Heart right ventricle (tissue), 16 donors: ENCODE results near the gene PRKCI. TPM values are rescaled to one million over a fixed set of nuclear protein-coding genes. Genes with fewer than 3 reads are reported as not detected.
A peak's percentile ranks its signal among the peaks of the same experiment; 100 is the strongest.

Source experiments
- ATAC-seq, 8 donors: fragments of 200-7000 bp; cut with Tn5 transposase; one replicate each; pipeline ENCODE4 v1.9.1; 2020; ENCODE audit warnings: mild to moderate bottlenecking in 8 of 8, moderate library complexity in 8 of 8, moderate number of reproducible peaks in 1 of 8
- DNase-seq, 2 donors: peaks; one replicate each; pipeline ENCODE4 v3.0.0-alpha.2; 2020
- H3K27ac ChIP-seq, 10 donors: fragments of 200-600 bp; sonication (generic) in 2 of 10; one replicate each; pipeline versions ENCODE4 v1.5.0 to v1.8.0; 2020 to 2022; ENCODE audit warnings: mild to moderate bottlenecking in 3 of 10
- H3K27me3 ChIP-seq, 7 donors: fragments of 200-600 bp; one replicate each; pipeline ENCODE4 v1.8.0; 2021 to 2022; ENCODE audit warnings: mild to moderate bottlenecking in 2 of 7
- H3K36me3 ChIP-seq, 9 donors: fragments of 200-600 bp; sonication (generic) in 1 of 9; one replicate each; pipeline versions ENCODE4 v1.5.0 to v1.8.0; 2020 to 2022; ENCODE audit warnings: mild to moderate bottlenecking in 2 of 9
- H3K4me1 ChIP-seq, 9 donors: fragments of 200-600 bp; sonication (generic) in 1 of 9; one replicate each; pipeline versions ENCODE4 v1.5.0 to v1.8.0; 2020 to 2022; ENCODE audit warnings: mild to moderate bottlenecking in 4 of 9
- H3K4me3 ChIP-seq, 10 donors: fragments of 200-600 bp; sonication (generic) in 2 of 10; one replicate each; pipeline versions ENCODE4 v1.5.0 to v1.8.0; 2020 to 2022; ENCODE audit warnings: mild to moderate bottlenecking in 7 of 10, moderate library complexity in 2 of 10
- H3K9me3 ChIP-seq, 11 donors: fragments of 200-600 bp in 10 of 11; sonication (generic) in 2 of 11; one replicate each; pipeline versions ENCODE4 v1.5.0 to v1.8.0; 2013 to 2022; ENCODE audit warnings: mild to moderate bottlenecking in 2 of 11, control low read depth in 1 of 11, moderate library complexity in 1 of 11
- CTCF ChIP-seq, 9 donors: fragments of 200-600 bp; sonication (generic) in 2 of 9; IDR thresholded peaks; one replicate each; pipeline versions ENCODE4 v1.5.0 to v1.8.0; 2021 to 2022; ENCODE audit warnings: antibody characterized with exemption in 9 of 9, mild to moderate bottlenecking in 5 of 9, moderate library complexity in 1 of 9
- WGBS, 2 donors: extraction: QIAGEN DNeasy Blood & Tissue Kit; methylation state at CpG; one replicate each; pipeline ENCODE4 v1.1.7; 2013; ENCODE audit warnings: inconsistent platforms in 1 of 2; 5-methylcytosine and 5-hydroxymethylcytosine counted together
- intact Hi-C, 10 donors: fragments of 100-400 bp; cut with DNase I; formaldehyde crosslinking; loops; one replicate each; pipeline versions ENCODE4 v1.11.1 to v1.14.2; 2022
- polyA plus RNA-seq, 2 donors: library from polyadenylated mRNA; stranded (reverse); fragments of 200-250 nt; gene quantifications; one replicate each; pipeline ENCODE4 v1.2.3, GENCODE V29; 2013
- total RNA-seq, 10 donors: library from RNA; stranded (reverse); fragmentation: NEBNext Ultra II Directional in 3 of 10; extraction: Animal tissue kit (Norgen Biotek cat#: 25700) in 3 of 10; gene quantifications; one replicate each; pipeline versions ENCODE4 v1.2.1 to v1.2.4, GENCODE V29; 2021 to 2023
- donor health status: Arrhythmogenic right ventricular cardiomyopathy.
- donor health status: ischemic (EF 13 %, LVEDD 7.1; RV severe dilation, severe dysfunction).
- donor health status: healthy with polysubstance abuse.
- donor health status: DM: no; HTN: yes; CAD: no.
- donor health status: DM: no; HTN: no; CAD: no.
- donor health status: ischemic (EF 25% LVEDD 6.9; RV normal size, moderate dysfunction).
- donor health status: ischemic (EF 25% LVEDD 5.7; RV mildly dilated, moderate dysfunction).
- donor health status: healthy.
- donor health status: DM: yes; HTN: yes; CAD: no.
- donor health status: Ischemic cardiomyopathy.
- donor health status: ischemic (EF 35%, LVEDD 5.7; RV mildly dilated, moderate dysfunction).
- donor health status: nonischemic (EF 11% LVEDD 7.7; RV severe dilation, severe dysfunction).
- donor health status: DM: yes; HTN: yes; CAD: no.
- donor health status: PGD.
- donor health status: ischemic (EF 29% LVEDD 5.4; RV normal size, mild dysfunction).
- donor health status: nonischemic (EF 23%, LVEDD 6.1; RV moderate dilation, normal function).

PRKCI gene
- total and polyA plus RNA-seq, 12 donors: 6.5 to 21.0 (median 13.1) TPM

- no peak overlapping the region for H3K4me3 ChIP-seq
- TF ChIP-seq CTCF (IDR thresholded peaks at IDR 0.05): no peak
- WGBS, 2 donors: 85% methylated on average over 6 of the region's 6 CpGs
Measured at GRCh38 chr3:170233530-170233929, 11.3 kb downstream of the PRKCI start.

DNA sequence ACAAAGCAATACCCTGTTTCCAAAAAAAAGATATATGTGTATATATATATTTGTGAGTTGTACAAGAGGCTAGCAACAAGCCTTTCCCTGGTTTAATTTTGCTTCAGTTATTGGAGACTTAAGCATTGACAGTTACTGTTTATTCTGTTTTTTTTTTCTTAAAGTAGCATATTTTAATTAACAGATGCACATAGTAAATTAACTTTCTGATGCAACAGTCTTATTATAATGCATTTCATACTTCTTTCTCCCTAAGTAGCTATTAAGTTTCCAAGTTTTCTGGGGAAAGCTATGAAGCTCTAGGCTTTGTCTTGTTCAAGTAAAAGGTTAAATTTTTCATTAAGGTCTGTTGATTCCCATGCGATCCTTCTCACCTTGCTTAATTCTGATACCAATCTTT lies 17.9 kb downstream of the PRKCI start:
- ATAC-seq (no peak), DNase-seq (no peak)
- Histone ChIP-seq H3K27ac (no peak overlapping the region), H3K36me3 (peaks cover 0 to 65% (median 15%) of the 10 kb centered on the region in 9 donors), H3K4me1 (no peaks in the 10 kb centered on the region), H3K27me3 (no peaks in the 10 kb centered on the region), H3K9me3 (no peaks in the 10 kb centered on the region), H3K4me3 (no peak overlapping the region)
- no peak for TF ChIP-seq CTCF (IDR thresholded peaks at IDR 0.05)
- WGBS, 2 donors: 93 to 98% methylated on average over 1 of the region's 1 CpG
- intact Hi-C loops: no loop called here

More at GRCh38 chr3:170233530-170233929, 11.3 kb downstream of the PRKCI start:
- Histone ChIP-seq H3K27me3 (no peaks in the 10 kb centered on the region), H3K4me1 (peaks cover 0 to 5% (median 0%) of the 10 kb centered on the region in 9 donors), H3K27ac (no peak overlapping the region), H3K9me3 (no peaks in the 10 kb centered on the region), H3K36me3 (peaks cover 0 to 32% (median 15%) of the 10 kb centered on the region in 9 donors)
- intact Hi-C loops: no loop called here
- peak in 4 of 8 donors; percentile 22 to 62 (median 48) for ATAC-seq
- no peak for DNase-seq

- ATAC-seq: no peak
- no peaks in the 10 kb centered on the region for H3K9me3 ChIP-seq
- no peak overlapping the region for H3K27ac ChIP-seq
- intact Hi-C loops: no loop called here
- DNase-seq: no peak
- TF ChIP-seq CTCF (IDR thresholded peaks at IDR 0.05): no peak
- H3K36me3 ChIP-seq: peaks cover 0 to 61% (median 15%) of the 10 kb centered on the region in 9 donors
- H3K27me3 ChIP-seq: no peaks in the 10 kb centered on the region
- H3K4me3 ChIP-seq: no peak overlapping the region
- H3K4me1 ChIP-seq: no peaks in the 10 kb centered on the region
Measured at GRCh38 chr3:170240671-170241070, 18.4 kb downstream of the PRKCI start.

DNA sequence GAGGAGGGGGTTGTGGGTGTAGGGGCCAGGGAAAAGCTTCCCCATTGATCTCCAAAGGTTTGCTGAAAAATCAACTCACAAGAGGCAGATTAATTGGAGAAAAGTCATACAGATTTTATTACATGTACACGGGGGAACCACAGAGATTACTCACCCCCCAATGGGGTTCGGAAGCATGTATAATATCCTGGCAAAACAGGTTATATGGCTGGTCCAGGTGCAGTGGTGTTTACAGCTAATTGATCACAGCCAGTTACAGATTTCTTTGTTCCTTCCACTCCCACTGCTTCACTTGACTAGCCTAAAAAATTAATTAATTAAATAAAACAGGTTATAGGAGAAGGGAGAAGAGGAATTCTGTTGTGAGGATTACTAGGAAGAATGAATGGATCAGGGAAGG lies 22.4 kb downstream of the PRKCI start:
- H3K4me1 ChIP-seq: no peaks in the 10 kb centered on the region
- intact Hi-C loops: no loop called here
- no peak for DNase-seq
- H3K27me3 ChIP-seq: no peaks in the 10 kb centered on the region
- H3K9me3 ChIP-seq: no peaks in the 10 kb centered on the region
- H3K4me3 ChIP-seq: no peak overlapping the region
- peaks cover 0 to 38% (median 0%) of the 10 kb centered on the region in 9 donors for H3K36me3 ChIP-seq
- no peak for TF ChIP-seq CTCF (IDR thresholded peaks at IDR 0.05)
- H3K27ac ChIP-seq: no peak overlapping the region
- 92 to 94% methylated on average over 2 of the region's 2 CpGs for WGBS, 2 donors
- ATAC-seq: no peak
